IMR-90 (cell line): ENCODE measurements around the gene GTF3C1. TPM values are rescaled to one million over a fixed set of nuclear protein-coding genes. Genes with fewer than 3 reads are reported as not detected.

ENCODE experiments used
- ATAC-seq: fragments of 200-7000 bp; cut with Tn5 transposase; 2 replicates; pipeline ENCODE4 v1.9.1; 2020; ENCODE audit warnings: low read depth, mild to moderate bottlenecking, moderate library complexity
- BruUV-seq: library from RNA; stranded (reverse); fragments of 400-500 nt; replicated peaks from 2 replicates; lab custom pipeline; 2021; lab: Mats Ljungman, UMichigan
- CTCF ChIA-PET: fragments of 300-600 bp; formaldehyde crosslinking; extraction: SDS; loops from one replicate; lab custom pipeline; 2021; ENCODE audit warnings: antibody characterized with exemption; lab: Yijun Ruan, JAX
- POLR2A ChIA-PET: fragments of 300-600 bp; sonication (Branson Sonifier 250); formaldehyde crosslinking; loops from one replicate; lab custom pipeline; 2022; ENCODE audit warnings: antibody characterized with exemption; ENCODE audit not compliant: unreplicated experiment; lab: Charles Lee
- DNase-seq: peaks from one replicate; pipeline ENCODE4 v3.0.0; 2013
- H2AFZ ChIP-seq: replicated peaks from 2 replicates; pipeline ENCODE3; 2013; ENCODE audit warnings: low read length, mild to moderate bottlenecking; ENCODE audit not compliant: poor library complexity
- H2AK5ac ChIP-seq: 2 replicates; pipeline ENCODE4 v1.6.1; 2013; ENCODE audit warnings: low read depth, low read length, inconsistent platforms
- H2AK9ac ChIP-seq: replicated peaks from 2 replicates; pipeline ENCODE3; 2013; ENCODE audit warnings: mild to moderate bottlenecking, low read depth, low read length, moderate library complexity; ENCODE audit not compliant: poor library complexity
- H2BK120ac ChIP-seq: 2 replicates; pipeline ENCODE4 v1.6.1; 2013; ENCODE audit warnings: low read depth, low read length, inconsistent platforms
- H2BK15ac ChIP-seq: 3 replicates; pipeline ENCODE4 v1.6.1; 2013; ENCODE audit warnings: low read depth, low read length, inconsistent platforms
- H2BK20ac ChIP-seq: 2 replicates; pipeline ENCODE4 v1.6.1; 2013; ENCODE audit warnings: low read depth, mild to moderate bottlenecking, inconsistent platforms, low read length, moderate library complexity
- H2BK5ac ChIP-seq: 2 replicates; pipeline ENCODE4 v1.6.1; 2013; ENCODE audit warnings: mild to moderate bottlenecking, low read depth, low read length, inconsistent platforms; ENCODE audit not compliant: poor library complexity, severe bottlenecking
- H3K14ac ChIP-seq: replicated peaks from 2 replicates; pipeline ENCODE4 v1.6.1; 2013; ENCODE audit warnings: low read depth, low read length, inconsistent platforms
- H3K18ac ChIP-seq: 2 replicates; pipeline ENCODE4 v1.6.1; 2013; ENCODE audit warnings: low read depth, low read length, control low read depth
- H3K23ac ChIP-seq: 2 replicates; pipeline ENCODE4 v1.6.1; 2013; ENCODE audit warnings: low read depth, low read length, inconsistent platforms
- H3K27ac ChIP-seq: 2 replicates; pipeline ENCODE4 v1.5.1; 2013; ENCODE audit warnings: mild to moderate bottlenecking, control low read depth, low read length; ENCODE audit not compliant: insufficient read depth
- H3K27me3 ChIP-seq: 2 replicates; pipeline ENCODE4 v1.6.1; 2013; ENCODE audit warnings: low read length; ENCODE audit not compliant: control insufficient read depth, insufficient read depth
- H3K36me3 ChIP-seq: 2 replicates; pipeline ENCODE4 v1.6.1; 2013; ENCODE audit warnings: low read length, mixed read lengths; ENCODE audit not compliant: control insufficient read depth, insufficient read depth
- H3K4ac ChIP-seq: 2 replicates; pipeline ENCODE4 v1.6.1; 2013; ENCODE audit warnings: low read depth, low read length, inconsistent platforms
- H3K4me1 ChIP-seq: 2 replicates; pipeline ENCODE4 v1.6.1; 2013; ENCODE audit warnings: low read length, mixed read lengths; ENCODE audit not compliant: control insufficient read depth, insufficient read depth
- H3K4me2 ChIP-seq: 2 replicates; pipeline ENCODE4 v1.6.1; 2013; ENCODE audit warnings: low read depth, mild to moderate bottlenecking, control low read depth, low read length, moderate library complexity
- H3K4me3 ChIP-seq: 2 replicates; pipeline ENCODE4 v1.5.1; 2013; ENCODE audit warnings: low read depth, mild to moderate bottlenecking, control low read depth, low read length, moderate library complexity; ENCODE audit not compliant: insufficient read depth
- H3K56ac ChIP-seq: 2 replicates; pipeline ENCODE4 v1.6.1; 2013; ENCODE audit warnings: low read length, inconsistent platforms; ENCODE audit not compliant: insufficient read depth; ENCODE audit errors: extremely low read depth
- H3K79me1 ChIP-seq, 2 experiments: 2 replicates each; pipeline ENCODE4 v1.6.1; 2013; ENCODE audit warnings: low read length in 2 of 2, inconsistent platforms in 1 of 2, low read depth in 1 of 2
- H3K9ac ChIP-seq: 2 replicates; pipeline ENCODE4 v1.6.1; 2013; ENCODE audit warnings: low read depth, low read length, control low read depth
- H3K9me1 ChIP-seq: 2 replicates; pipeline ENCODE4 v1.6.1; 2013; ENCODE audit warnings: low read length, inconsistent platforms; ENCODE audit not compliant: insufficient read depth
- H3K9me3 ChIP-seq: 2 replicates; pipeline ENCODE4 v1.6.1; 2013; ENCODE audit warnings: low read length; ENCODE audit not compliant: control insufficient read depth, insufficient read depth
- H4K20me1 ChIP-seq: 2 replicates; pipeline ENCODE4 v1.6.1; 2013; ENCODE audit warnings: low read length, inconsistent platforms; ENCODE audit not compliant: insufficient read depth
- H4K5ac ChIP-seq: 2 replicates; pipeline ENCODE4 v1.6.1; 2013; ENCODE audit warnings: mild to moderate bottlenecking, low read depth, low read length, control low read depth
- H4K8ac ChIP-seq, 2 experiments: 2 replicates each; pipeline ENCODE4 v1.6.1; 2013; ENCODE audit warnings: low read depth in 2 of 2, low read length in 2 of 2, control low read depth in 1 of 2, inconsistent platforms in 1 of 2
- H4K91ac ChIP-seq: 2 replicates; pipeline ENCODE4 v1.6.1; 2013; ENCODE audit warnings: low read depth, low read length, inconsistent platforms; ENCODE audit not compliant: insufficient read depth
- BHLHE40 ChIP-seq: fragments of 150-350 bp; IDR thresholded peaks from 2 replicates; pipeline ENCODE4 v1.6.1; 2016; ENCODE audit warnings: mild to moderate bottlenecking, low read depth, low read length
- CEBPB ChIP-seq: IDR thresholded peaks from 2 replicates; pipeline ENCODE4 v1.6.1; 2012; ENCODE audit warnings: low read depth, low read length, improper control_type of control experiment
- CHD1 ChIP-seq: IDR thresholded peaks from 2 replicates; pipeline ENCODE4 v1.6.1; 2012; ENCODE audit warnings: low read depth, low read length, improper control_type of control experiment
- ELK1 ChIP-seq: fragments of 150-350 bp; IDR thresholded peaks from 2 replicates; pipeline ENCODE4 v1.6.1; 2016; ENCODE audit warnings: low read depth, mild to moderate bottlenecking, low read length, moderate library complexity, borderline replicate concordance
- FOS ChIP-seq: fragments of 150-350 bp; IDR thresholded peaks from 2 replicates; pipeline ENCODE4 v1.6.1; 2016; ENCODE audit warnings: low read depth, low read length
- MAFK ChIP-seq: IDR thresholded peaks from 2 replicates; pipeline ENCODE4 v1.6.1; 2012; ENCODE audit warnings: low read depth, low read length, improper control_type of control experiment
- MAZ ChIP-seq: IDR thresholded peaks from 2 replicates; pipeline ENCODE4 v1.6.1; 2012; ENCODE audit warnings: low read depth, mild to moderate bottlenecking, low read length, improper control_type of control experiment, moderate library complexity, borderline replicate concordance
- MXI1 ChIP-seq: IDR thresholded peaks from 2 replicates; pipeline ENCODE4 v1.6.1; 2012; ENCODE audit warnings: low read depth, mild to moderate bottlenecking, low read length, moderate library complexity, borderline replicate concordance
- NFE2L2 ChIP-seq: fragments of 150-350 bp; IDR thresholded peaks from 2 replicates; pipeline ENCODE4 v1.6.1; 2016; ENCODE audit warnings: low read depth, mild to moderate bottlenecking, low read length
- POLR2A ChIP-seq: IDR thresholded peaks from 2 replicates; pipeline ENCODE4 v1.6.1; 2012; ENCODE audit warnings: mild to moderate bottlenecking, low read depth, low read length
- RAD21 ChIP-seq: IDR thresholded peaks from 2 replicates; pipeline ENCODE4 v1.6.1; 2012; ENCODE audit warnings: low read length, improper control_type of control experiment
- RCOR1 ChIP-seq: IDR thresholded peaks from 2 replicates; pipeline ENCODE4 v1.6.1; 2012; ENCODE audit warnings: mild to moderate bottlenecking, low read length, improper control_type of control experiment; ENCODE audit not compliant: insufficient replicate concordance
- RFX5 ChIP-seq: IDR thresholded peaks from 2 replicates; pipeline ENCODE4 v1.8.0; 2012; ENCODE audit warnings: low read depth, mild to moderate bottlenecking, low read length, moderate library complexity
- SMC3 ChIP-seq: fragments of 150-350 bp; IDR thresholded peaks from 2 replicates; pipeline ENCODE4 v1.6.1; 2016; ENCODE audit warnings: low read depth, mild to moderate bottlenecking, antibody characterized with exemption, low read length, moderate library complexity
- WGBS, 2 experiments: methylation state at CpG; one replicate each; pipeline versions ENCODE4 v1.1.5 to v1.1.7; 2013; ENCODE audit warnings: missing lambda C conversion rate in 2 of 2; ENCODE audit not compliant: insufficient read length in 1 of 2; ENCODE audit errors: extremely low coverage in 2 of 2; 5-methylcytosine and 5-hydroxymethylcytosine counted together
- dilution Hi-C: fragments of 300-500 bp; cut with HindIII; formaldehyde crosslinking; loops from one replicate; pipeline ENCODE4 v1.14.3; 2018; ENCODE audit warnings: low sequenced_read_pairs; ENCODE audit not compliant: unreplicated experiment
- in situ Hi-C: fragments of 300-500 bp; cut with MboI; formaldehyde crosslinking; loops from 3 replicates; pipeline ENCODE4 v1.14.3; 2019; ENCODE audit warnings: low sequenced_read_pairs, inconsistent platforms, mixed read lengths
- intact Hi-C: fragments of 100-400 bp; cut with micrococcal nuclease; formaldehyde crosslinking; loops from 2 replicates; pipeline ENCODE4 v1.10.0; 2022
- polyA plus RNA-seq, 3 experiments: library from polyadenylated mRNA; depleted of rRNA; stranded (reverse); fragments of >200 nt; gene quantifications; 2 replicates each; pipeline ENCODE4 v1.2.3, GENCODE V29; 2012; ENCODE audit warnings: low replicate concordance in 1 of 3
- total RNA-seq: library from RNA; depleted of rRNA; stranded (reverse); fragments of >200 nt; gene quantifications from 2 replicates; pipeline ENCODE4 v1.2.3, GENCODE V29; 2012
- TF ChIP-seq, protein P1 (sequence below): fragments of 150-350 bp; IDR thresholded peaks from 2 replicates; pipeline ENCODE4 v1.6.1; 2017; ENCODE audit warnings: mild to moderate bottlenecking, antibody characterized with exemption, low read length, low read depth
- TF ChIP-seq, protein P2 (sequence below): conservative IDR thresholded peaks from 2 replicates; pipeline ENCODE4 v1.5.1; 2012; ENCODE audit warnings: mild to moderate bottlenecking, low read depth, low read length, improper control_type of control experiment

GTF3C1 gene
- total and polyA plus RNA-seq, 2 of the 4 experiments (the other 2 are of a cell fraction): 50.8 to 68.1 TPM

DNA sequence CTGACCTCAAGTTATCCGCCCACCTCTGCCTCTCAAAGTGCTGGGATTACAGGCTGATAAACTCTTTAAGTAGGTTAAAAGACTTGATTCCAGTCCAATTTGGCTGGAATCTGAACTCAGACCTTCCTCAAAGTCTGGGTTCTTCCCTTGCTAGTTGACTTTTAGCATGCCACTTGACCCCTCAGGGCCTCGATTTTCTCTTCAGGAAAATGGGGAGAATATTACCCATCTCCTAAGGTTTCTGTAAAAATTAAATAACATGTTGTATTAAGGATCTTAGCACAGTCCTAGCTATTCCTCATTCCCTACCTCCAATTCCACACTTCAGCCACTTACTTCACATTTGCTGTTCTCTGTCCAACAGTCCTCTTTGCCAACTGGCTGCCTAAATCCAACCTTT is 1.9 kb downstream of the GTF3C1 start:
- DNase-seq: no peak
- H2AK9ac ChIP-seq: no peak overlapping the region
- H3K27ac ChIP-seq: no peak overlapping the region
- no peak for ATAC-seq
- POLR2A ChIA-PET: no interaction called here
- H3K9me3 ChIP-seq: no peaks in the 10 kb centered on the region
- H3K4me1 ChIP-seq: peaks cover 11% of the 10 kb centered on the region
- CTCF ChIA-PET: no interaction called here
- H3K27me3 ChIP-seq: no peaks in the 10 kb centered on the region
- no peak overlapping the region for H3K9ac ChIP-seq
- no peak overlapping the region for H3K4ac ChIP-seq
- BruUV-seq: no TSS peak
- H3K79me1 ChIP-seq: peaks cover 27 to 79% of the 10 kb centered on the region in 2 experiments
- H3K23ac ChIP-seq: no peak overlapping the region
- in situ Hi-C loops (no loop called here), intact Hi-C loops (no loop called here), dilution Hi-C loops (no loop called here)
- no peak overlapping the region for H2AFZ ChIP-seq
- no peak overlapping the region for H3K4me3 ChIP-seq
- peaks cover 53% of the 10 kb centered on the region for H4K20me1 ChIP-seq
- H3K18ac ChIP-seq: no peak overlapping the region
- TF ChIP-seq MAFK (no peak), BHLHE40 (no peak), NFE2L2 (no peak), RAD21 (no peak), RCOR1 (no peak), RFX5 (no peak), ELK1 (no peak), FOS (no peak), CHD1 (no peak), MAZ (no peak), CEBPB (no peak), POLR2A (no peak), SMC3 (no peak), MXI1 (no peak)
- TF ChIP-seq, protein P1, sequence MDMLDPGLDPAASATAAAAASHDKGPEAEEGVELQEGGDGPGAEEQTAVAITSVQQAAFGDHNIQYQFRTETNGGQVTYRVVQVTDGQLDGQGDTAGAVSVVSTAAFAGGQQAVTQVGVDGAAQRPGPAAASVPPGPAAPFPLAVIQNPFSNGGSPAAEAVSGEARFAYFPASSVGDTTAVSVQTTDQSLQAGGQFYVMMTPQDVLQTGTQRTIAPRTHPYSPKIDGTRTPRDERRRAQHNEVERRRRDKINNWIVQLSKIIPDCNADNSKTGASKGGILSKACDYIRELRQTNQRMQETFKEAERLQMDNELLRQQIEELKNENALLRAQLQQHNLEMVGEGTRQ: no peak
- TF ChIP-seq, protein P2, sequence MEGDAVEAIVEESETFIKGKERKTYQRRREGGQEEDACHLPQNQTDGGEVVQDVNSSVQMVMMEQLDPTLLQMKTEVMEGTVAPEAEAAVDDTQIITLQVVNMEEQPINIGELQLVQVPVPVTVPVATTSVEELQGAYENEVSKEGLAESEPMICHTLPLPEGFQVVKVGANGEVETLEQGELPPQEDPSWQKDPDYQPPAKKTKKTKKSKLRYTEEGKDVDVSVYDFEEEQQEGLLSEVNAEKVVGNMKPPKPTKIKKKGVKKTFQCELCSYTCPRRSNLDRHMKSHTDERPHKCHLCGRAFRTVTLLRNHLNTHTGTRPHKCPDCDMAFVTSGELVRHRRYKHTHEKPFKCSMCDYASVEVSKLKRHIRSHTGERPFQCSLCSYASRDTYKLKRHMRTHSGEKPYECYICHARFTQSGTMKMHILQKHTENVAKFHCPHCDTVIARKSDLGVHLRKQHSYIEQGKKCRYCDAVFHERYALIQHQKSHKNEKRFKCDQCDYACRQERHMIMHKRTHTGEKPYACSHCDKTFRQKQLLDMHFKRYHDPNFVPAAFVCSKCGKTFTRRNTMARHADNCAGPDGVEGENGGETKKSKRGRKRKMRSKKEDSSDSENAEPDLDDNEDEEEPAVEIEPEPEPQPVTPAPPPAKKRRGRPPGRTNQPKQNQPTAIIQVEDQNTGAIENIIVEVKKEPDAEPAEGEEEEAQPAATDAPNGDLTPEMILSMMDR: no peak
- WGBS, 2 experiments: no CpG with 5 or more reads among the region's 2 CpGs
- H4K5ac ChIP-seq: no peak overlapping the region
- H3K4me2 ChIP-seq: no peak overlapping the region
- no peak overlapping the region for H2BK120ac ChIP-seq
- no peak overlapping the region for H2BK5ac ChIP-seq
- no peak overlapping the region for H3K14ac ChIP-seq
- H4K91ac ChIP-seq: no peak overlapping the region
- peaks cover 23% of the 10 kb centered on the region for H3K36me3 ChIP-seq
- no peak overlapping the region for H4K8ac ChIP-seq
- H2AK5ac ChIP-seq: no peak overlapping the region
- H2BK20ac ChIP-seq: no peak overlapping the region
- no peak overlapping the region for H2BK15ac ChIP-seq
- H3K9me1 ChIP-seq: peaks cover 21% of the 10 kb centered on the region
- no peak overlapping the region for H3K56ac ChIP-seq
